HL-60/S4 (cell line): ENCODE measurements around the gene PRTN3.

Source experiments
- in situ Hi-C: fragments of 300-500 bp; cut with MboI; formaldehyde crosslinking; loops from 2 replicates; pipeline ENCODE4 v1.14.3; 2022; ENCODE audit warnings: low sequenced_read_pairs

PRTN3 gene

GRCh38 chr19:840519-841206 is at the start of gene PRTN3:
Gene PRTN3, plus strand, starts transcription at chr19:840999. Its CDS starts 10 bp downstream, at chr19:841009.
- in situ Hi-C loops = no loop called here

GRCh38 chr19:791007-791566 is 49.7 kb upstream of the PRTN3 start:
- in situ Hi-C loops = no loop called here

GRCh38 chr19:791567-792305 is 49.1 kb upstream of the PRTN3 start:
- in situ Hi-C loops = no loop called here

- in situ Hi-C loops = no loop called here
These were observed 48.4 kb upstream of the PRTN3 start for GRCh38 chr19:792306-792885.

GRCh38 chr19:793806-794205 is 47.0 kb upstream of the PRTN3 start:
- in situ Hi-C loops = no loop called here

- in situ Hi-C loops = no loop called here
These were observed 45.7 kb upstream of the PRTN3 start for GRCh38 chr19:795073-795611.

GRCh38 chr19:795691-796581 is 44.9 kb upstream of the PRTN3 start:
- in situ Hi-C loops = no loop called here

GRCh38 chr19:796692-797527 is 43.9 kb upstream of the PRTN3 start, which contains the start of gene PTBP1:
Gene PTBP1, plus strand, starts transcription at chr19:797452. Its CDS starts 46 bp downstream, at chr19:797498.
- in situ Hi-C loops = no loop called here

- in situ Hi-C loops = no loop called here
These were observed 43.0 kb upstream of the PRTN3 start for GRCh38 chr19:797528-798414.

- in situ Hi-C loops = no loop called here
These were observed 42.3 kb upstream of the PRTN3 start for GRCh38 chr19:798415-799075.

- in situ Hi-C loops = no loop called here
These were observed 41.5 kb upstream of the PRTN3 start for GRCh38 chr19:799076-799881.

- in situ Hi-C loops = no loop called here
These were observed 40.3 kb upstream of the PRTN3 start for GRCh38 chr19:800360-801029.

- in situ Hi-C loops = no loop called here
These were observed 39.6 kb upstream of the PRTN3 start for GRCh38 chr19:801030-801860.

GRCh38 chr19:801861-802497 is 38.8 kb upstream of the PRTN3 start:
- in situ Hi-C loops = no loop called here

GRCh38 chr19:802498-803098 is 38.2 kb upstream of the PRTN3 start:
- in situ Hi-C loops = no loop called here
